ENCODE data around the gene GGA1. TPM values are rescaled to one million over a fixed set of nuclear protein-coding genes. Genes with fewer than 3 reads are reported as not detected.
A peak's percentile ranks its signal among the peaks of the same experiment; 100 is the strongest.

The GGA1 gene
- total RNA-seq, 6 donors from 2014 or later: 52.4 to 226 (median 68.3) TPM

DNA sequence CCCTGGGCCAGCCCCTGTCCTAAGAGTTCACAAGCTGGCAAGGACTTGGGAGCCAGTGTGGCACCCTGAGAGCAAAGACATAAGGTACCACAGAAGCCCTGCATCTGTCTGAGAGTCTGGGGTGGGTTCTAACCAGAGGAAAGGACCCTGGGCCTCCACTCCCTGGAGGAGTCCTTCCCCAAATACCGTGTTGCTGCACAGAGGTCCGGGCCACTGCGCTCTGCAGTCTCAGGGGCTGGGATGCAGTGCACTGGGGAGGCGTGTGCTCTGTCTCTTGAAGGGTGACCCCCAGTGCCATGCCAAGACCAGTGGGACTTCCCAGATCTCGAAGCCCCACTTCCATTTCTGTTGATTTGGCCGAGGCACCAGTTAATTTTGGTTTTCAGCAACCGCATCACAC lies 26.5 kb downstream of the GGA1 start:
- ATAC-seq (ENCODE audit: low FRiP score in 2 of 2) (no peak), DNase-seq (no peak)
- no peaks in the 10 kb centered on the region for H3K27me3 ChIP-seq
- H3K36me3 ChIP-seq: peaks cover 2 to 24% (median 19%) of the 10 kb centered on the region in 4 donors
- peak overlapping the region in 3 of 4 donors; percentile 83 to 91 (median 88) for H3K27ac ChIP-seq
- H3K9me3 ChIP-seq: no peaks in the 10 kb centered on the region
- WGBS, 2 donors: 87 to 90% methylated on average over 5 to 7 of the region's 7 CpGs
- TF ChIP-seq POLR2A (IDR thresholded peaks at IDR 0.05) (no peak), EP300 (IDR thresholded peaks at IDR 0.05) (no peak), POLR2AphosphoS5 (IDR thresholded peaks at IDR 0.05) (no peak)
- TF ChIP-seq, protein P1, sequence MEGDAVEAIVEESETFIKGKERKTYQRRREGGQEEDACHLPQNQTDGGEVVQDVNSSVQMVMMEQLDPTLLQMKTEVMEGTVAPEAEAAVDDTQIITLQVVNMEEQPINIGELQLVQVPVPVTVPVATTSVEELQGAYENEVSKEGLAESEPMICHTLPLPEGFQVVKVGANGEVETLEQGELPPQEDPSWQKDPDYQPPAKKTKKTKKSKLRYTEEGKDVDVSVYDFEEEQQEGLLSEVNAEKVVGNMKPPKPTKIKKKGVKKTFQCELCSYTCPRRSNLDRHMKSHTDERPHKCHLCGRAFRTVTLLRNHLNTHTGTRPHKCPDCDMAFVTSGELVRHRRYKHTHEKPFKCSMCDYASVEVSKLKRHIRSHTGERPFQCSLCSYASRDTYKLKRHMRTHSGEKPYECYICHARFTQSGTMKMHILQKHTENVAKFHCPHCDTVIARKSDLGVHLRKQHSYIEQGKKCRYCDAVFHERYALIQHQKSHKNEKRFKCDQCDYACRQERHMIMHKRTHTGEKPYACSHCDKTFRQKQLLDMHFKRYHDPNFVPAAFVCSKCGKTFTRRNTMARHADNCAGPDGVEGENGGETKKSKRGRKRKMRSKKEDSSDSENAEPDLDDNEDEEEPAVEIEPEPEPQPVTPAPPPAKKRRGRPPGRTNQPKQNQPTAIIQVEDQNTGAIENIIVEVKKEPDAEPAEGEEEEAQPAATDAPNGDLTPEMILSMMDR (IDR thresholded peaks at IDR 0.05): no peak
- H3K4me1 ChIP-seq: peaks cover 63 to 71% (median 65%) of the 10 kb centered on the region in 4 donors
- H3K4me3 ChIP-seq: no peak overlapping the region

DNA sequence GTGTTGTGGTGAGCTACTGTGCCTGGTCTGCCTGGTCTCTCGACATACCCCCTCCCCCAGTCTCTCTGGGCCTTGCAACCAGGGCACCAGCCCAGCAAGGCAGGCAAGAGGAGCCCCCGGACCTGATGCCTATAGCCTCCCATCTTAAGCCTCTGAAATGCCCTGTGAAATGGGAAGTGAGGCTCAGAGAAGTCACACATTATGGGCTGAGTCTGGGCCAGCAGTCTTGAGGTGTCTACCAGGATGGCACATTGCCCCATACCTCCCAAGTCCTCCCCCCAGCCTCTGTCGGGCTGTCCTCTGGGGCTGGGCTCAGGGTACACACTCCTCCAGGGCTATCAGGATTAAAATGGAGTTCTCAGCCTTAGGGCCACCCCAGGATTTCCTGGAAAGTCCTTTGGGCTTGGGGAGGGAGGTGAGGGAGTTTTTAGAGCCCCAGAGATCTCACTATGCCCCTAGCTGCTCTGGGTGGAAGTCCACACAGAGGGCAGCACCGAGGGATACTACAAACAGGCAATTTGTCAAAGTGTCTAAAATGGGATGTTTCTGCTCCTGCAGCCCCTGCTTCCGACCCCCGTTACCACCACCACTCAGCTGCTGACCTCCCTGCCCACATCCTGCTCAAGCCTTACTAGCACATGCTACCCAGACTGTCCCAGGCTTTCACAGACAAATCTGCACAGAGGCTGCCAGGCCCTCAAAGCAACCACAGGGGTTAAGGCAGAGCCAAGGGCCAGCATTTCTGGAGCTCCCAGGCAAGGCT lies 27.7 kb downstream of the GGA1 start:
- Histone ChIP-seq H3K4me1 (peaks cover 74 to 79% (median 77%) of the 10 kb centered on the region in 4 donors), H3K9me3 (no peaks in the 10 kb centered on the region), H3K27me3 (no peaks in the 10 kb centered on the region), H3K36me3 (peaks cover 0 to 12% (median 7%) of the 10 kb centered on the region in 4 donors), H3K27ac (peak overlapping the region; percentile 10 to 91 (median 33)), H3K4me3 (no peak overlapping the region)
- TF ChIP-seq EP300 (IDR thresholded peaks at IDR 0.05) (no peak), POLR2A (IDR thresholded peaks at IDR 0.05) (no peak), POLR2AphosphoS5 (IDR thresholded peaks at IDR 0.05) (no peak)
- TF ChIP-seq, protein P1 (IDR thresholded peaks at IDR 0.05): peak in 1 of 6 experiments; percentile 16
- ATAC-seq (ENCODE audit: low FRiP score in 2 of 2) (no peak), DNase-seq (no peak)
- WGBS, 2 donors: 55 to 63% methylated on average over 3 to 5 of the region's 6 CpGs

DNA sequence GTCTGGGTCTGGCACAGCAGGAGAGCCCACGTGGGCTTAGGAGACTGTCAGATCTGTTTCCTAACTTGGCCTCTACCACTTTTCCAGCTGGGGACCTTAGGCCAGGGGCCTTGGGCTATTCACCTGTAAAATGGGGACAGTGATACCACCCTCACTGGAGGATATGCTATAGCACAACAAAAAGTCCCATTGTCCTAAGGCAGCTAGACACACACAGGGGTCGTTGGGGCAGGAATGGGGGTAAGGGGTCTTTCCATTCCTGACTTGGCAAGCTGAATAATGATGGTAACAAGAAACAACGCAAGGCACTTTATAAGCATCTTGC lies 28.3 kb downstream of the GGA1 start:
- DNase-seq: no peak
- Histone ChIP-seq H3K36me3 (peaks cover 0 to 7% (median 2%) of the 10 kb centered on the region in 4 donors), H3K9me3 (no peaks in the 10 kb centered on the region), H3K27me3 (no peaks in the 10 kb centered on the region), H3K27ac (peak overlapping the region in 3 of 4 donors; percentile 17 to 91 (median 49)), H3K4me3 (no peak overlapping the region), H3K4me1 (peaks cover 74 to 79% (median 77%) of the 10 kb centered on the region in 4 donors)
- TF ChIP-seq, protein P1 (IDR thresholded peaks at IDR 0.05): no peak
- TF ChIP-seq EP300 (IDR thresholded peaks at IDR 0.05) (no peak), POLR2A (IDR thresholded peaks at IDR 0.05) (no peak), POLR2AphosphoS5 (IDR thresholded peaks at IDR 0.05) (no peak)
- ATAC-seq (ENCODE audit: low FRiP score in 2 of 2): no peak
- 69 to 79% methylated on average over 3 of the region's 3 CpGs for WGBS, 2 donors

DNA sequence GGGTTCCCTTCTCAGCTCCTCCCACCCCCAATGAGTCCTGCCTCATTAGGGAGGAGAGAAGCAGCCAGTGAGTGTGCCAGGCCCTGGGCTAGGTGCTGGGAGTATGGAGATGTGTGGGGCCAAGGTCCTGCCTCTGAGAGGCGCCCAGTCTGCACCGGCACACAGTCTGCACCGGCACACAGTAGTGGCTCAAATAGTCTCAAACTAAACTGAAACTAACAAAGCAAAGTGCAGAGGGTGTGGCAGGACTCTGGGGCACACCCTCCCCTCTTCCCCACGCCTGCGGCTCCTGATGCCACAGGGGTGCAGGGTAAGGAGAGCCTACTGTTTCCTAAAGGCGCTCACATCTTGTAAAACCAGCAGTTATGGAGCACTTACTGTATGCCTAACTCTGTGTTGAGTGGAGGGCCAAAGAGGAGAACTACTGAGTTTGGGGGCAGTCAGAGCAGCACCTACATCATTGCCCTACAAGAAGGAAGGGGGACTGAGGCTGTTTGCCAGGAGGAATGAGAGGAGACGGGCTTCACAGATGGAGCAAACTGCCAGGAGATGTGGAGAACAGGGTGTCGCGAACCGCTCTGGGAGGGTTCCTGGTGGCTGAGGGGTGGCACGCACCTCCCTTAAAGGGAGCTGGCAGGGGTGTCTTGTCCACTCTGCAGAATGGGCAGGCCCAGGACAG lies 29.9 kb downstream of the GGA1 start:
- 40 to 44% methylated on average over 11 of the region's 11 CpGs for WGBS, 2 donors
- H3K4me1 ChIP-seq: peaks cover 69 to 77% (median 70%) of the 10 kb centered on the region in 4 donors
- TF ChIP-seq, protein P1 (IDR thresholded peaks at IDR 0.05): no peak
- TF ChIP-seq POLR2A (IDR thresholded peaks at IDR 0.05) (no peak), POLR2AphosphoS5 (IDR thresholded peaks at IDR 0.05) (no peak), EP300 (IDR thresholded peaks at IDR 0.05) (no peak)
- no peaks in the 10 kb centered on the region for H3K9me3 ChIP-seq
- no peak for DNase-seq
- peak overlapping the region in 3 of 4 donors; percentile 57 to 65 (median 64) for H3K4me3 ChIP-seq
- peaks cover 0 to 7% (median 0%) of the 10 kb centered on the region in 4 donors for H3K36me3 ChIP-seq
- ATAC-seq (ENCODE audit: low FRiP score in 2 of 2): no peak
- peak overlapping the region in 3 of 4 donors; percentile 86 to 90 (median 87) for H3K27ac ChIP-seq
- H3K27me3 ChIP-seq: no peaks in the 10 kb centered on the region

All from upper lobe of left lung (tissue), 6 donors.